MM.1S (cell line): Measurements from ENCODE around the gene EGFL8.
"Not testable (repeated sequence)": the region's sequence is repeated elsewhere in the genome, so short reads cannot be mapped to it uniquely, and the experiment has no call there.

Source experiments
- EZH2 ChIP-seq: fragments of 300-600 bp; sonication (generic); optimal IDR thresholded peaks from 2 replicates; pipeline ENCODE3; 2017; ENCODE audit warnings: low read depth, mild to moderate bottlenecking, antibody characterized with exemption, low read length, mixed read lengths
- TF ChIP-seq, protein P1 (sequence below): fragments of 300-600 bp; sonication (generic); IDR thresholded peaks from 2 replicates; pipeline ENCODE4 v1.5.1; 2016; ENCODE audit warnings: antibody characterized with exemption, low read length, mixed read lengths

DNA sequence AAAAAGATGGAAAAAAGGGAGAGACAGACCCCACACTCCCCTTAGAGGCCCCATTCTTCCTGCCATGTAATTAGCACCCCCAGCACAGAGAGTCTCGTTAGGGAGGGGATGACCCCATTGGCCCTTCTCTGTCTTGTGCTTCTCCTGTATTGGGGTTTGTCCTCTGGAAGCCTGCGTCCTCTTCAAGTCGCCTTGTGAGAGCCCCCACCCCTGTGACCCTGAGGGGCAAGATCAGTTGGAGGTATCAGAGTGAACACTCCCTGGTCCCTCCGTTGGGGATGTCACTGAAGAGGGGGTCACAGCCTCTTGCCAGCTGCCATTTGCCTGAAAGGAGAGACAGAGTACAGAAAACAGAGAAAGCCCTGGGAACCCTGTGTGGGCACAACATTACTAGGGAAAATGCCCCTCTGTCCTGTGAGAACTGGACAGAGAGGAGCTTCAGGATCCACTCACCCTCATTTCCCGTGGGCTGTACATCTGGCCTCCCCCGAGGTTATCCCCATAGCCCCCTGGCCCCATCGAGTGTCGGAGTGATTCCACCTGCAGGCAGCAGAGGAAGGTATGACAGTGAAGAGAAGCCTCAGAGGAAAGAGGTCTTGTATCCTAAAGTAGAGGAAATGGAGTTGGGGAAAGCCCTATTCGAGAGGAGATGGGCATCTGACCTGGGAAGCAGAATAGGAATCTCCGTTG, 21.9 kb downstream of the EGFL8 start:
- TF ChIP-seq, protein P1, sequence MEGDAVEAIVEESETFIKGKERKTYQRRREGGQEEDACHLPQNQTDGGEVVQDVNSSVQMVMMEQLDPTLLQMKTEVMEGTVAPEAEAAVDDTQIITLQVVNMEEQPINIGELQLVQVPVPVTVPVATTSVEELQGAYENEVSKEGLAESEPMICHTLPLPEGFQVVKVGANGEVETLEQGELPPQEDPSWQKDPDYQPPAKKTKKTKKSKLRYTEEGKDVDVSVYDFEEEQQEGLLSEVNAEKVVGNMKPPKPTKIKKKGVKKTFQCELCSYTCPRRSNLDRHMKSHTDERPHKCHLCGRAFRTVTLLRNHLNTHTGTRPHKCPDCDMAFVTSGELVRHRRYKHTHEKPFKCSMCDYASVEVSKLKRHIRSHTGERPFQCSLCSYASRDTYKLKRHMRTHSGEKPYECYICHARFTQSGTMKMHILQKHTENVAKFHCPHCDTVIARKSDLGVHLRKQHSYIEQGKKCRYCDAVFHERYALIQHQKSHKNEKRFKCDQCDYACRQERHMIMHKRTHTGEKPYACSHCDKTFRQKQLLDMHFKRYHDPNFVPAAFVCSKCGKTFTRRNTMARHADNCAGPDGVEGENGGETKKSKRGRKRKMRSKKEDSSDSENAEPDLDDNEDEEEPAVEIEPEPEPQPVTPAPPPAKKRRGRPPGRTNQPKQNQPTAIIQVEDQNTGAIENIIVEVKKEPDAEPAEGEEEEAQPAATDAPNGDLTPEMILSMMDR, result not testable (repeated sequence)
- TF ChIP-seq EZH2, result not testable (repeated sequence)
